PC-9 (cell line): Measurements from ENCODE around the gene MEF2A. TPM values are rescaled to one million over a fixed set of nuclear protein-coding genes. Genes with fewer than 3 reads are reported as not detected.

Source experiments
- BruUV-seq: library from RNA; stranded (reverse); fragments of 400-500 nt; replicated peaks from 2 replicates; lab custom pipeline; 2021; lab: Mats Ljungman, UMichigan
- CTCF ChIA-PET: fragments of 300-600 bp; sonication (Branson Sonifier 250); formaldehyde crosslinking; loops from one replicate; lab custom pipeline; 2022; ENCODE audit warnings: antibody characterized with exemption; lab: Charles Lee
- POLR2A ChIA-PET: fragments of 300-600 bp; sonication (Branson Sonifier 250); formaldehyde crosslinking; loops from one replicate; lab custom pipeline; 2022; ENCODE audit warnings: antibody characterized with exemption; ENCODE audit not compliant: unreplicated experiment; lab: Charles Lee
- DNase-seq, 2 experiments: peaks; one replicate each; pipeline versions ENCODE4 v3.0.0 to v3.0.0-alpha.2; 2015 to 2022; ENCODE audit warnings: mixed read lengths in 1 of 2
- H2AFZ ChIP-seq: fragments of 200-600 bp; sonication (generic); 2 replicates; pipeline ENCODE4 v1.8.1; 2017; ENCODE audit warnings: antibody characterized with exemption
- H3F3A ChIP-seq: fragments of 200-600 bp; sonication (generic); 2 replicates; pipeline ENCODE4 v1.8.1; 2017; ENCODE audit warnings: antibody characterized with exemption, mild to moderate bottlenecking, low read depth; ENCODE audit not compliant: insufficient read depth
- H3K27ac ChIP-seq: fragments of 200-600 bp; sonication (generic); 2 replicates; pipeline ENCODE4 v1.6.1; 2016; ENCODE audit warnings: mixed run types
- H3K27me3 ChIP-seq: fragments of 200-600 bp; sonication (generic); 2 replicates; pipeline ENCODE4 v1.6.1; 2016; ENCODE audit warnings: low read depth, mixed run types; ENCODE audit not compliant: insufficient read depth
- H3K36me3 ChIP-seq: fragments of 200-600 bp; sonication (generic); 2 replicates; pipeline ENCODE4 v1.6.1; 2016; ENCODE audit warnings: low read depth, mixed run types
- H3K4me1 ChIP-seq: fragments of 200-600 bp; sonication (generic); replicated peaks from 2 replicates; pipeline ENCODE4 v1.6.1; 2016; ENCODE audit warnings: mixed run types; ENCODE audit not compliant: insufficient read depth
- H3K4me2 ChIP-seq: fragments of 200-600 bp; sonication (generic); 2 replicates; pipeline ENCODE4 v1.6.1; 2017; ENCODE audit warnings: mixed run types
- H3K4me3 ChIP-seq: fragments of 200-600 bp; sonication (generic); 2 replicates; pipeline ENCODE4 v1.6.1; 2016; ENCODE audit warnings: mixed run types
- H3K79me2 ChIP-seq: fragments of 200-600 bp; sonication (generic); 2 replicates; pipeline ENCODE4 v1.6.1; 2017; ENCODE audit warnings: low read depth, mixed run types
- H3K9me2 ChIP-seq: fragments of 200-600 bp; sonication (generic); 2 replicates; pipeline ENCODE4 v1.8.1; 2017; ENCODE audit warnings: mild to moderate bottlenecking; ENCODE audit not compliant: insufficient read depth
- H3K9me3 ChIP-seq: fragments of 200-600 bp; sonication (generic); 2 replicates; pipeline ENCODE4 v1.8.1; 2016; ENCODE audit warnings: low read depth; ENCODE audit not compliant: insufficient read depth
- H4K20me1 ChIP-seq: fragments of 200-600 bp; sonication (generic); 2 replicates; pipeline ENCODE4 v1.8.1; 2017; ENCODE audit not compliant: insufficient read depth
- CTCF ChIP-seq: fragments of 200-600 bp; sonication (generic); conservative IDR thresholded peaks from 2 replicates; pipeline ENCODE4 v1.6.1; 2017; ENCODE audit warnings: mixed run types, antibody characterized with exemption, mild to moderate bottlenecking, moderate library complexity
- EZH2 ChIP-seq: fragments of 200-600 bp; sonication (generic); IDR thresholded peaks from 2 replicates; pipeline ENCODE4 v1.8.0; 2017; ENCODE audit warnings: antibody characterized with exemption, low read depth
- intact Hi-C: fragments of 100-400 bp; cut with micrococcal nuclease; formaldehyde crosslinking; loops from one replicate; pipeline ENCODE4 v1.10.0; 2022; ENCODE audit not compliant: unreplicated experiment
- total RNA-seq: library from RNA; stranded (reverse); gene quantifications from 2 replicates; pipeline ENCODE4 v1.2.3, GENCODE V29; 2021

MEF2A gene
- total RNA-seq, 1 experiment from 2014 or later: 31.8 TPM

- Histone ChIP-seq H2AFZ (no peak overlapping the region), H3F3A (no peaks in the 10 kb centered on the region), H3K36me3 (no peaks in the 10 kb centered on the region), H3K27me3 (no peaks in the 10 kb centered on the region), H3K27ac (no peak overlapping the region), H4K20me1 (no peaks in the 10 kb centered on the region), H3K9me2 (no peaks in the 10 kb centered on the region), H3K79me2 (no peaks in the 10 kb centered on the region), H3K4me1 (no peaks in the 10 kb centered on the region), H3K9me3 (no peaks in the 10 kb centered on the region), H3K4me2 (no peak overlapping the region), H3K4me3 (no peak overlapping the region)
- DNase-seq: no peak
- BruUV-seq: no TSS peak
- ChIA-PET CTCF (no interaction called here), POLR2A (no interaction called here)
- TF ChIP-seq EZH2 (no peak), CTCF (no peak)
- intact Hi-C loops: no loop called here
Measured at GRCh38 chr15:99722406-99722805, 156.6 kb downstream of the MEF2A start.

GRCh38 chr15:99726333-99726732 is 160.5 kb downstream of the MEF2A start:
- BruUV-seq: no TSS peak
- CTCF ChIA-PET: no interaction called here

DNA sequence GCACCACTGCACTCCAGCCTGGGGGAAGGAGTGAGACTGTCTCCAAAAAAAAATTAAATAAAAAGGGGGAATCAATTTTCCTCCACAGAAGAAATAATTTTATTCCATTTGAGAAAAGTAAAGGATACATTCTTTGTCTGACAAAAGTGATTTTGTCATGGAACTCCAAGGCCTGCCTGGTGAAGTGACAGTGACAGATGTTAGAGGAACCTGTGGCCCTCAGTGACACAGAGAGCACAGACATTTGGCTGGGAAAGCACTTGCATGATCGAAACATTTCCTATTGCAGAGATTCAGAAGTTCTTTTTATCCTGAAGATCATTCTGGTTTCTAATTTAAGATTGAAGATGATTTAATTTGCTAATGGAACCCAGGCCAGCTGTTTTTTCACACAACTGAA is 161.5 kb downstream of the MEF2A start:
- ChIA-PET POLR2A (no interaction called here), CTCF (no interaction called here)
- Histone ChIP-seq H3K9me2 (no peaks in the 10 kb centered on the region), H3K79me2 (no peaks in the 10 kb centered on the region), H3K36me3 (no peaks in the 10 kb centered on the region), H3K27me3 (no peaks in the 10 kb centered on the region), H3F3A (no peaks in the 10 kb centered on the region), H3K4me2 (no peak overlapping the region), H3K9me3 (no peaks in the 10 kb centered on the region), H3K4me1 (peaks cover 3% of the 10 kb centered on the region; the same call in 1 of the 2 replicates), H2AFZ (no peak overlapping the region), H3K27ac (no peak overlapping the region), H3K4me3 (no peak overlapping the region), H4K20me1 (no peaks in the 10 kb centered on the region)
- intact Hi-C loops: no loop called here
- TF ChIP-seq CTCF: no peak
- no TSS peak for BruUV-seq
- no peak for DNase-seq

More at GRCh38 chr15:99726333-99726732, 160.5 kb downstream of the MEF2A start:
- Histone ChIP-seq H3K36me3 (no peaks in the 10 kb centered on the region), H3K9me2 (no peaks in the 10 kb centered on the region), H4K20me1 (no peaks in the 10 kb centered on the region), H3K4me2 (no peak overlapping the region), H3K4me1 (no peaks in the 10 kb centered on the region), H2AFZ (no peak overlapping the region), H3K79me2 (no peaks in the 10 kb centered on the region), H3K27ac (no peak overlapping the region), H3K27me3 (no peaks in the 10 kb centered on the region), H3K4me3 (no peak overlapping the region), H3F3A (no peaks in the 10 kb centered on the region), H3K9me3 (no peaks in the 10 kb centered on the region)
- DNase-seq: no peak
- TF ChIP-seq EZH2 (no peak), CTCF (no peak)
- POLR2A ChIA-PET: no interaction called here
- intact Hi-C loops: no loop called here
